NCI-H2029 (cell line): ENCODE measurements around the gene NFIA.
A peak's percentile ranks its signal among the peaks of the same experiment; 100 is the strongest.

Source experiments
- DNase-seq: peaks from one replicate; lab custom pipeline; 2025; lab: John Stamatoyannopoulos, UW

NFIA gene

DNA sequence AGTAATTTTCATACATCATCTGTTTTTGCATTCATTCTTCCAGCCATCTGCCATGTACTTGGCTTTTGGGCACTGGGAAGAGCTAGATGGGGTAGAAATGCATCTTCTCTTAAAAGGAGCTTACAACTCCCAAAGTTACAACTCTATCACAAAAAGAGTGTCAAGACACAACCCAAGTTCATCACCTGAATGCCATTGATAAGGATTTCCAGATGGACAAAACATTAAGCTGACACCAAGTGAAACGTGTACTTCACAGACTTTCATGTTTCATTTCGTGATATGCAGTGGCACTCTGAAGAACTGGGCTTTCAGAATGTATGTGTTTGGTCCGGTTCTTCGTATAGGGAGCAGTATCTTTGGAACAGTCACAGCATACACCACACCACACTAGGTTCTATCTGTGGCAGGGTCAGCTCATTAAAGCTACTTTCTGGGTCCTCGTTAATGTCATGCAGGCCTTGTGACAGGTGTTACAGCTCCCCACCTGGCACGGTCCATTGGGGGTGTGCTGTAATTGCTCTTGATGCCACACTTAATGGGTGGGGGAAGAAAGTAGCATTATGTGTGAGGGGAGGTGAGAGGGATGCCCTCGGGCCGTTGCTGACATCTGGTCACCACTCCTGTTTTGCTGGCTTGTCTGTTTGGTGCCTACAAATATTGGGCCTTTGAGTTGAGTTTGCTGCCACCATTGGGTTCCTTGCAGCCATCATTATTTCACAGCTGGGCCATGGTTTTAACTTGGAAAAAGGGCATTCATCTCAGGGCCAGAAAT, 164.9 kb downstream of the NFIA start:
- no peak for DNase-seq

DNA sequence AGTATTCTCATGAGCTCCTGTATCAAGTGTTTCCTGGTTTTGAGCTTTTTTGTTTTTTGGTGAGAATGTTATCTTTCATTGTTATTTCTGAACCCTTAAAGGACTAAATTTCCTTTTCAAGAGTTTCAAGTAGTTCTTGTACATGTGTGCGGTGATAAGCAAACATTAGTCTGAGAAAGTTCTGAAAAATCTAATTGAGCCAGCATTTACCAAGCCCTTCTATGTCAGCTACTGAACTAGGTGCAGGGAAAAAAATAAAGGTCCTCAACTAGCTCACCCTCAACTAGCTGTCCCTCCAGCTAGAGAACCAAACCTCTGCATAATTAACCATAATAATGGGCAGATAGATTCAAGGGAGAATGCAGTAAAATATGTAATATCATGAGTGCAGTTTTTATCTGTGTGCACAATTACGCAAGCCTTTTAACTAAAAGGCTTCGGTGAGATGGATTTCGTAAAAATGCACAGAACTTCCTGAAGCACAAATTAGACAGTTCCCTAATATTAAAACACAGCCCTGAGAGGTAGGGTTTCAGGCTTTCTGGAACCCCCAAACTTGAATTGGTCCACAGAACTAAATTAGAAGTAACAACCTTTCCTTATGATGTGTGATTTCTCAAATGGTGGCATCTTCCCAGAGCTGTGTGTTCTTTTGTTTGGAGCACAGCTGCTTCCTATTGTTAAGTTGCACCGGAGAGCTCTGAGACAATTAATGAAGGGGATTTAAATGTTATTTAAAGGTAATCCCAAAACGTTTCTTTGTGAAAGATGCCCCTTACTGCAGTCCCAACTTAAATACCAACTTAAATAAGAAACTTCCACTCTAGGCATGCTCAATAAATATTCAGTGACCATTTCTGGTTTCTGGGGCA, 165.8 kb downstream of the NFIA start:
- no peak for DNase-seq

DNA sequence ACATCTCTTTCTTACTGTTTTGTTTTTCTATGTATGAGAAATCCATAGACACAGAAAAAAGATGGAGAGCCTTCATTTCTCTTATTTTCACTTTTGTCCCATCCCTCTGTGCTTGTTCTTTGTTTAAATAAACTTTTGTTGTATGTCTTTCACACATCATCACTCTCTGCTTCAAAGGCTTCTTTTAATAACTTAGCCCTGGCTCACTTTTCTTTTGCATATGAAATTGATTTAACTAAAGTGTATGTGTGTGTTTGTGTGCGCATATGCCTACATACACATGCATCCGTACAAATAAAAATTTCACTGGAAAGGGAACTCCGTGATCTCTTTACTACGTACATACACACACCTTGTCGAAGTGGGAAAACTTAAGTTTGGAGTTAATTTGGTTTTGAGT, 168.6 kb downstream of the NFIA start:
- no peak for DNase-seq

DNA sequence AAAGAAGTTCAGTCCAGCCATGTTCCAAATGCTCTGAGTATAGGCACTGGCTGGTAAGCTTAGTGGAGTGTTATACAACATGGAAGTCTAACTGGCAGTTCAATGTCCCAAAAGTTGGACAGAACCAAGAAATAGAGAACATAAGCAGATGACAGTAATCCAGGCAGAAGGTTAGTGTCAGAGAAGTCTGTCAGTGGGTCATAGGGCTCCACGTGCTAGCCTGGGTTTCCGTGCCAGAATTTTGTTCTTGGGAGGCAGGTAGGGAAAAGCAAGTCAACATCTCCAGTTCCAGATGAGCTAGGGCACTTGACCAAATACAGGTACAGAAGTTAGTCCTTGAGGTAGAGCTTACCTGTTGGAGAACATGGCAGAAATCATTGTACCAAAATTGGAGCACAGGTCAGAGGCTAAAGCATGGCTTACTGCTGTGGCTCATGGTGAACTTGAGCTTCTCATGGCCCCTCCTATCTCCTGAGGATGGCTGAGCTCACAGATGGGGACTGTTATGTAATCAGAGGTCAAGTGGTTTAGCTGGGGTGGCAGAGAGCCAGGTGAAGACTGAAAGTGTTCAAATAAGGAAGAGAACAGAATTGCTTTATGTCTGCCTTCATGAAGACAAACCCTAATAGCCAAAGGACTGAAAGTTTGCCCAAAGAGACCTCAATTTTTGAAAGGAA, 170.8 kb downstream of the NFIA start:
- peak; percentile 99 for DNase-seq

DNA sequence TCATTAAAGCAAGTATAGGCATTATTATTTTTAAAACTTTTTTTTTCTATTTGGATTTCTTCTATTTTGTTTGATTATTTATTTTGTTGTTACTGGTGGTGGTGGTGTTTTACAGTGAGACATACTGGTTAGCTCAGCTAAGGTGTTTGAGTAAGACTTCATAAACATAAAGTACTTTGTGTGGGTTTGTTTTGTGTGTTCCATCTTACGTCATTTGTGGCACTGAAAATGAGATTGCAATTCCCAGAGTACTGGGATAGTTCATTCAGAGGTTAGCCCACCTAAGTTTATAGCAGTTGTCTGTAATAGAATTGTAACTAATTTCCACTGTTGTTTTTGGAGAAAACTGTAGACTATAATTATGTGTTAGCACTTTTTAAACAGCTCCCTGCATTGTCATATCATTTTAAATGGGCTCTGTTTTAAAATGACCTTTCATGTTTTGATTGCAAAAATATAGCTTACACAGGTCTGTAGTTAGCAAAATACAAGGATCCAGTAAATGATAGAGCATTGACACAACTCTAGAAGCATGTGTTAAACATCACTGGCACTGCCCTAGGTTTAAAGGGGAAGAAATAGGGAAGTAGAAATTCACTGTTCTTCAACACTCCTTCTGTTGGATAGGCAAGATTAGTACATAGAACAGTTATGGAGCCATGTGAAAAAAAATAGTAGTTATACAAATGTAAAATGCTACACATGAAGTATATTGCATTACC, 171.7 kb downstream of the NFIA start:
- DNase-seq, result no peak

- DNase-seq, result peak; percentile 34
Measured at GRCh38 chr1:61254634-61255357, 172.4 kb downstream of the NFIA start.

- no peak for DNase-seq
Measured at GRCh38 chr1:61255358-61255703, 173.0 kb downstream of the NFIA start.

DNA sequence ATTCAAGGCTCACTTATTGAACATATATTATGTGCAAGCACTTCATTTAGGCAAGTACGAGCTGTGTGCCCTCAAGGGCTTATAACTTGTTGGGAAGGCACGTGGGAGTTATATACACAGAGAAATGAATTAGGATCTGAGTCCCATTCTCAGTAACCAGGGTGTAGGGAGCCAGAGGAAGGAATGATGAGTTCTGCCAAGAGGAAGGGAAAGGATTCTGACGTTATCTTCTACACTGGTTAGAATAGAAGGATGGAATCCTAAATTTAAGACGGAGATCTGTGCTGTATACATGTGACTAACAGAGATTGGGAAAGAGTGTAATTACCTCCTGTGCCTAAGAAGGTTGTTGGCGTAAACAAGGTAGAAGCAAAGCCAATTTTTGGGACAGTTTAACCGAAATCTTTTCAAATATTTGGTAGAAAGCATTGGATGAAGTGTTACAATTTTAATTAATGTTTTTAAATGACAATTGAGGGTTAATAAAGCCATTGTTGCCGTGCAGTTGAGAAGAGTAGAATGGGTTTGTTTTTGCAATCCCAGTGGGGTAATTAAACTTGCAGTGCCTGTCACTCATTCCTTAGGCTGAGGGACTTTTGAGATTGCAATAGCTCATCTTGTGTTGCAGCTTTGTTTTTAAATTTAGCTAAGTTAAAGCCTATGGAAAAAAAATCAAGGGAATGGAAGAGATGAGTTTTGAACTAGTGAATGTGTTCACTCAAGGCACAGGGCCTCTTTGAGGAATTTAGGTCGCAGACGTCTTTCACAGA, 177.2 kb downstream of the NFIA start:
- DNase-seq, result no peak

DNA sequence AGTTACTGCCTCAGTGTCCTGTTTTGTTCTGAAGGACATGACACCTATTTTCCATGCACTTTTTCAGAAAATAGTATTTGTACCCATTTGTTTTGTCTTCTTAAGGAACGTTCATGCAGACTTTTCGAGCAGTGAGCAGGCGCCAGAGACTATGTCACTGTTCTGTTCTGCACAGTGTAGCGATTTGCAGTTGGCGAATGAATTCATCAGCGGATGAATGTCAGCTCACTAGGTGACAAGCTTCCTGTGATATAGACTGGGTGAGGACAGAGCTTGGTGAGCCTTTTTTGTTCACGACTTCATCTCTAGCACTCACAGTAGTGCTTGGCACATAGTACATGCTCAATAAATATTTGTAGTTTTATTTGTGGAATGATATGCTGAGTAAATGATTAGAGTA, 177.8 kb downstream of the NFIA start:
- no peak for DNase-seq

- no peak for DNase-seq
Measured at GRCh38 chr1:61261595-61261994, 179.2 kb downstream of the NFIA start.

- DNase-seq, result no peak
Measured at GRCh38 chr1:61263905-61264824, 181.8 kb downstream of the NFIA start.

DNA sequence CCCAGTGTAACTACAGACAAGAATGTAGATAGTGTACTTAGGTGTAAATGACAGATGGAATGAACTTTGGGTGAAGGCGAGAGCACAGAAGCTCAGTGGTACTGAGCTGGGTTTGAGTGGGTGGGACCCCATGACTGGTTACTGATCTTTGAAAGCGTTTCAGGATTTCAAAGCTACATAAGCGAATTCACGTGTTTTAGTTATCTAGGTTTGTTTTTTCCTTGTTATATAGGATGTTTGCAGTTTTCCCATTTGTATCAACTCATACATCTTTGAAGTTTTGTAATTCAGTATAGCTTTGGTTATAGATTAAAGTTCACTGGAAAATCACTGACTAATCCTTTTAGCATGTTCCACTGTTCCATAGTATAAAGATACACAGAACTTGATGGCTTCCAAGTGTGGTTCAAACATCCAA, 182.5 kb downstream of the NFIA start:
- no peak for DNase-seq

DNA sequence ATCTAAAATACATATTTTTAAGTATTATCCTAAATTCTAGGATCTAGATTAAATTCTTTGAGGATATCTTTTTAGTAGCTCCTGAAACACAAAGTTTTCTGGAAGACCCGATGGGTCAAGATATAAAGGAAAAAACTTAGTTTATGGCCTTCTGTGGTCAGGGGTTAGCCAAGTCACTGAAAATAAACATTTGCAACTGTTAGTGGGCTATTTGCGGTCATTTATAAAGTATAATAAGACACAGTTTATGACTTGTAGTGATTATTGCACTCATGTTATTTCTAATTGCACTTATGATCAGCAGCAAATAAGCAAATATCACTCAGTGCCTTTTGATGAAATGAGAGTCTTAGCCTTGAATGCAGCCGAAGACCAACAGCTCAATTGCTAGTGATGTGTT, 183.3 kb downstream of the NFIA start:
- no peak for DNase-seq

- no peak for DNase-seq
Measured at GRCh38 chr1:61266738-61267137, 184.4 kb downstream of the NFIA start.

DNA sequence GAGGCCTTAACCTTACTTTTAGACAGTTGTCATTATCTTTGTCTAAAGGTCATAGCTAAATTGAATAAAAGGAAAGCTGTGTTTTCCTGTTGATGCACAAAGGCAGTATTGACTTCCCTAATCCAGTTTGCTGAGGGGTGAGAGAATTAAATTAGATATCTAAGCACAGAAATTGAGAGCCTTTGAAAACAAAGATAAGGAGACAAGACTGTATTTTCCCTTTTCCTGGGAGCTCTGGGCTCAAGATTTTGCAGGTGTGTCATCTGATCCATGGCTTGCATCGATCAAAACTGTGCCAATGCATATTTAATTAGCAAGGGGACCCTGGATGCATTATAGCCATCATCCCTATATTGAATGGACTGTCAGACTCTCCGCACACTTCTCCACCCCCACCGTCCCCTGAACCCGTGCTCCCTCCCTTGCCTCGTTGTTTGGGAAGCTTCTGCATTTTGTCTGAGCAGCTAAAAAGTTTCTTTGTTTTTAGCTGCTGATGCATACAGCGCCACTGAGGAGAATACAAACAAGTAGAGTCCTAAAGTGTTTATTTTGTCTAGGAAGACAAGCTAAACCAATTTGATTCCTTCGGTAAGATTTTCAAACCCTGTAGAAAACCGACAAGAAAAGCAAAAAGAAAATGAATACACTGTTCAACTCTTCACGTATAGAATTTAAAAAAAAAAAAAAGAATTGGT, 186.3 kb downstream of the NFIA start:
- DNase-seq, result peak; percentile 51

GRCh38 chr1:61269602-61270001, 187.2 kb downstream of the NFIA start:
- DNase-seq, result no peak

- no peak for DNase-seq
Measured at GRCh38 chr1:61270107-61270506, 187.7 kb downstream of the NFIA start.

GRCh38 chr1:61270761-61271411, 188.5 kb downstream of the NFIA start:
- no peak for DNase-seq

DNA sequence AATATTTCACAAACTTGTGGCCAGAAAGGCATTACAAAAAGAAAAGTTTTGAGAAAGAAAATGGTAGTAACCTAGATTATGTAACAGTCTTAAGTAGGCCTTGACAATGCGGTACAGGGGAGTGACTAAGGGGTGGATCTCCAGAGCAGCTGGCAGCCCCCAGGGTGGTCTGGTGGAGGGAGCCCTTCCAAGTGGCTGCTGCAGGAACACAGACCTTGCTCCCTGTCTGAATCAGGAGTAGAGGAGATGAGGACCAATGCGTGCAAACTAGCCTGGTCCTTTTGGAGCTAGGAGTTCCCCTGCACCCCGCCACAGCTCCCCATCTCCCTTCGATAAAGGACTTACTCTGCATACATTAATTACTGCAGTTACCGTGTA, 189.0 kb downstream of the NFIA start:
- DNase-seq, result no peak
